MM.1S (cell line): ENCODE measurements around the gene RHBG.

Experiments
- EZH2 ChIP-seq: fragments of 300-600 bp; sonication (generic); optimal IDR thresholded peaks from 2 replicates; pipeline ENCODE3; 2017; ENCODE audit warnings: low read depth, mild to moderate bottlenecking, antibody characterized with exemption, low read length, mixed read lengths
- EZH2phosphoT487 ChIP-seq: fragments of 300-600 bp; sonication (generic); IDR thresholded peaks from 2 replicates; pipeline ENCODE4 v1.6.1; 2018; ENCODE audit warnings: antibody characterized with exemption, low read length
- TF ChIP-seq, protein P1 (sequence below): fragments of 300-600 bp; sonication (generic); IDR thresholded peaks from 2 replicates; pipeline ENCODE4 v1.5.1; 2016; ENCODE audit warnings: antibody characterized with exemption, low read length, mixed read lengths

DNA sequence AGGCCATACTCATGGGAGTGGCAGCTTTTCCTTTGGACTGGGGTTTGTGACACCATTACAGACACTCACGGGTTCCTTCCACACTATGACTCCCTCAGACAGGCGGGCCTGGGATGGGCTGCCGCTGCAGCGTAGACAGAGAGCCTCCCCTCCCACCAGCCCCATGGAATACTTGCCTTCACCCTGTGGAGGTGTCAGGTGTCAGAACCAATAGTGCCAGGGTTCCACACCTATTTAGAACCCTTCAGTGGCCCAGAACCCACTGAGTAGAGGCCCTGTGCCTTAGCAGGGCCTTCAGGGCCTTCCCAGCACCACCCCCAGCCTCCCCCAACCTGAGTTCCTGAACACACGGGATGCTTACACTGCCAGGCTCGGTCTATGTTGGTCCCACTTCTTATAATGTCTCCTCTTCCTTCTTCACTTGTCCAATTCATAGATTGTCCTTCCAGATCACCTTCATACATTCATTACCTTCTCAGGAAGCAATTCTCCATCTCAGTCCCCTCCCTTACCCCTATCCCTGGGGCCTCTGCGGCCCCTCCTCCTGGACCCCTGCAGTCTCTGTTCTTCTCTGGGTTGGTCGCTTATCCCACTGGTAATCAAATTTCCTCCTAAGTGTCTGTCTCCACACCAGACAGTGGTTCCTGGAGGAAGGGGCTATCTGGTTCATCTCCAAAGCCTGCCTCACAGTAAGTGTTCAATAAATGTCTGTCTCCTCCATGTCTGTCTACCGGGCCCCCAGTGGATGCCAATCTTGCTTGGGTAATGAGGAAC is 1.4 kb upstream of the RHBG start:
- TF ChIP-seq, protein P1, sequence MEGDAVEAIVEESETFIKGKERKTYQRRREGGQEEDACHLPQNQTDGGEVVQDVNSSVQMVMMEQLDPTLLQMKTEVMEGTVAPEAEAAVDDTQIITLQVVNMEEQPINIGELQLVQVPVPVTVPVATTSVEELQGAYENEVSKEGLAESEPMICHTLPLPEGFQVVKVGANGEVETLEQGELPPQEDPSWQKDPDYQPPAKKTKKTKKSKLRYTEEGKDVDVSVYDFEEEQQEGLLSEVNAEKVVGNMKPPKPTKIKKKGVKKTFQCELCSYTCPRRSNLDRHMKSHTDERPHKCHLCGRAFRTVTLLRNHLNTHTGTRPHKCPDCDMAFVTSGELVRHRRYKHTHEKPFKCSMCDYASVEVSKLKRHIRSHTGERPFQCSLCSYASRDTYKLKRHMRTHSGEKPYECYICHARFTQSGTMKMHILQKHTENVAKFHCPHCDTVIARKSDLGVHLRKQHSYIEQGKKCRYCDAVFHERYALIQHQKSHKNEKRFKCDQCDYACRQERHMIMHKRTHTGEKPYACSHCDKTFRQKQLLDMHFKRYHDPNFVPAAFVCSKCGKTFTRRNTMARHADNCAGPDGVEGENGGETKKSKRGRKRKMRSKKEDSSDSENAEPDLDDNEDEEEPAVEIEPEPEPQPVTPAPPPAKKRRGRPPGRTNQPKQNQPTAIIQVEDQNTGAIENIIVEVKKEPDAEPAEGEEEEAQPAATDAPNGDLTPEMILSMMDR, result no peak
- TF ChIP-seq EZH2phosphoT487, result no peak
- TF ChIP-seq EZH2, result no peak
